Activated CD8-positive, alpha-beta T cell treated with anti-CD3 and anti-CD28 coated beads for 36 hours (primary cell): ENCODE measurements around the gene CCDC88B. TPM values are rescaled to one million over a fixed set of nuclear protein-coding genes. Genes with fewer than 3 reads are reported as not detected.

ENCODE experiments used
- ATAC-seq: fragments of 200-7000 bp; cut with Tn5 transposase; one replicate; pipeline ENCODE4 v1.10.0; 2021; ENCODE audit warnings: mild to moderate bottlenecking, moderate library complexity
- CTCF ChIA-PET: fragments of 350-600 bp; sonication (Branson Sonifier 250); formaldehyde crosslinking; loops from one replicate; lab custom pipeline; 2021; ENCODE audit warnings: antibody characterized with exemption; lab: Charles Lee
- POLR2A ChIA-PET: fragments of 350-600 bp; sonication (Branson Sonifier 250); formaldehyde crosslinking; loops from one replicate; lab custom pipeline; 2021; ENCODE audit warnings: antibody characterized with exemption; lab: Charles Lee
- DNase-seq: peaks from one replicate; pipeline ENCODE4 v3.0.0-alpha.2; 2020
- H3K27ac Mint-ChIP-seq: one replicate; pipeline ENCODE4 v1.8.0; 2021; ENCODE audit warnings: mild to moderate bottlenecking, mixed read lengths
- H3K27me3 Mint-ChIP-seq: one replicate; pipeline ENCODE4 v1.8.0; 2021; ENCODE audit warnings: mixed read lengths
- H3K36me3 Mint-ChIP-seq: one replicate; pipeline ENCODE4 v1.8.0; 2021; ENCODE audit warnings: low read depth, mixed read lengths
- H3K4me1 Mint-ChIP-seq: one replicate; pipeline ENCODE4 v1.8.0; 2021; ENCODE audit warnings: low read depth, mixed read lengths
- H3K4me3 Mint-ChIP-seq: one replicate; pipeline ENCODE4 v1.8.0; 2021; ENCODE audit warnings: mild to moderate bottlenecking, moderate library complexity, mixed read lengths
- H3K9me3 Mint-ChIP-seq: one replicate; pipeline ENCODE4 v1.8.0; 2021; ENCODE audit warnings: mixed read lengths
- intact Hi-C: fragments of 100-400 bp; cut with micrococcal nuclease; formaldehyde crosslinking; loops from one replicate; pipeline ENCODE4 v1.10.0; 2022
- total RNA-seq, 2 experiments: library from RNA; stranded (reverse); gene quantifications; one replicate each; pipeline ENCODE4 v1.2.3, GENCODE V29; 2021
- TF ChIP-seq, protein P1 (sequence below): fragments of 200-600 bp; IDR thresholded peaks from one replicate; pipeline ENCODE4 v1.8.0; 2022; ENCODE audit warnings: antibody characterized with exemption, mild to moderate bottlenecking

CCDC88B gene
- total RNA-seq, 2 experiments from 2014 or later = 65.8 to 76.1 TPM

DNA sequence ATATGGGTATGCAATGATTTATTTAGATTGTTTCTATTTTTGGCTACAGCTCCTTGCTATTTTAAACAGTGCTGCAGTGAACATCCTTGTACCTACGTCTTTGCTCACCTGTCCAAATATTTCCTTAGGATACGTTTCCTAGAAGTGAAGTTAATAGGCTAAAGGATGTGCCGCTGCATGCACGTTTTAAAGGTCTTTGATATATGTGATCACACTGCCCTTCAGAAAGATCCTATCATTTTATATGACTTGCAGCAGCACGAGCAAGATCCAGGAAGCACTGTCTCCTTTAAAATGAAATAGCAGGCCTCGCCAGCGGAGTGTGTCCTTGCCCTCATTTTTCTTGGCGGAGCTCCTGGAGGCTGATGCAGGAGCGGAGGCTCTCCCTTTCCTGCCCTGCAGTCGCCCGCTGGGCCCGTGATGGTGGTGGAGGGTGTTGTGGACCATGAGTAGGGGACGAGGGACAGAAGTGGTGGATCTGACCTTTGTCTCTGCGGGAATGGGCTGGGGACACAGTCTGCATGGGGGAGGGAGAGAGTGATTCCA is 38.4 kb downstream of the CCDC88B start:
- intact Hi-C loops = no loop called here
- Mint-ChIP-seq H3K27me3 (no peaks in the 10 kb centered on the region), H3K9me3 (no peaks in the 10 kb centered on the region), H3K27ac (no peak overlapping the region), H3K4me3 (no peak overlapping the region), H3K36me3 (no peaks in the 10 kb centered on the region), H3K4me1 (peaks cover 6% of the 10 kb centered on the region)
- ChIA-PET CTCF (interaction anchor here (0.8 to 1.4 kb wide), 2 partner anchors 22 to 271 kb away, joined by 3 read pairs; no protein-coding TSS in a partner anchor), POLR2A (interaction anchor here (1.2 kb wide), 1 partner anchor 18 kb away, joined by 3 read pairs; no protein-coding TSS in a partner anchor)
- ATAC-seq (no peak), DNase-seq (no peak)
- TF ChIP-seq, protein P1, sequence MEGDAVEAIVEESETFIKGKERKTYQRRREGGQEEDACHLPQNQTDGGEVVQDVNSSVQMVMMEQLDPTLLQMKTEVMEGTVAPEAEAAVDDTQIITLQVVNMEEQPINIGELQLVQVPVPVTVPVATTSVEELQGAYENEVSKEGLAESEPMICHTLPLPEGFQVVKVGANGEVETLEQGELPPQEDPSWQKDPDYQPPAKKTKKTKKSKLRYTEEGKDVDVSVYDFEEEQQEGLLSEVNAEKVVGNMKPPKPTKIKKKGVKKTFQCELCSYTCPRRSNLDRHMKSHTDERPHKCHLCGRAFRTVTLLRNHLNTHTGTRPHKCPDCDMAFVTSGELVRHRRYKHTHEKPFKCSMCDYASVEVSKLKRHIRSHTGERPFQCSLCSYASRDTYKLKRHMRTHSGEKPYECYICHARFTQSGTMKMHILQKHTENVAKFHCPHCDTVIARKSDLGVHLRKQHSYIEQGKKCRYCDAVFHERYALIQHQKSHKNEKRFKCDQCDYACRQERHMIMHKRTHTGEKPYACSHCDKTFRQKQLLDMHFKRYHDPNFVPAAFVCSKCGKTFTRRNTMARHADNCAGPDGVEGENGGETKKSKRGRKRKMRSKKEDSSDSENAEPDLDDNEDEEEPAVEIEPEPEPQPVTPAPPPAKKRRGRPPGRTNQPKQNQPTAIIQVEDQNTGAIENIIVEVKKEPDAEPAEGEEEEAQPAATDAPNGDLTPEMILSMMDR = no peak

DNA sequence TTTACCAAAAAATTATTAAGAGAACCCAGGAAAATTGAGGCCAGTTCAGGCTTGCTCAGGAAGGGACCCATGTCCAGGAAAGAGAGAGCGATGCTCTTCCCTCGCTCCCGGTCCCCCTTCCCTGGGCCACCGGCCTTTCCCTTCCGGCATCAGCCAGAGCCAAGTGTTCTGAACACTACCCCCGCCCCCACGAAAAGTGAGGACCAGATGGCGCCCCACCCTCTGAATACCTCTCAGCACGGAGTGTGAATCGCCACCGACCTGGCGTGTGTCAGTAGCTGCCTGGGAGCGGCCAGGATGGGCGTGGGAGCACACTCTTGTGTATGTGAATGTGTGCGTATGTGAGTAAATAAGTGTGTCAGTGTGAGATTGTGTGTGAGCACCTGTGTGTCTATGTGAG is 39.2 kb downstream of the CCDC88B start:
- H3K9me3 Mint-ChIP-seq = no peaks in the 10 kb centered on the region
- TF ChIP-seq, protein P1 = no peak
- ATAC-seq = no peak
- POLR2A ChIA-PET = interaction anchor here (1.2 kb wide), 1 partner anchor 19 kb away, joined by 3 read pairs; no protein-coding TSS in a partner anchor
- CTCF ChIA-PET = interaction anchor here (0.8 kb wide), 1 partner anchor 23 kb away, joined by 3 read pairs; no protein-coding TSS in a partner anchor
- H3K27ac Mint-ChIP-seq = no peak overlapping the region
- H3K36me3 Mint-ChIP-seq = no peaks in the 10 kb centered on the region
- peaks cover 6% of the 10 kb centered on the region for H3K4me1 Mint-ChIP-seq
- no peaks in the 10 kb centered on the region for H3K27me3 Mint-ChIP-seq
- H3K4me3 Mint-ChIP-seq = no peak overlapping the region
- DNase-seq = no peak
- intact Hi-C loops = no loop called here

DNA sequence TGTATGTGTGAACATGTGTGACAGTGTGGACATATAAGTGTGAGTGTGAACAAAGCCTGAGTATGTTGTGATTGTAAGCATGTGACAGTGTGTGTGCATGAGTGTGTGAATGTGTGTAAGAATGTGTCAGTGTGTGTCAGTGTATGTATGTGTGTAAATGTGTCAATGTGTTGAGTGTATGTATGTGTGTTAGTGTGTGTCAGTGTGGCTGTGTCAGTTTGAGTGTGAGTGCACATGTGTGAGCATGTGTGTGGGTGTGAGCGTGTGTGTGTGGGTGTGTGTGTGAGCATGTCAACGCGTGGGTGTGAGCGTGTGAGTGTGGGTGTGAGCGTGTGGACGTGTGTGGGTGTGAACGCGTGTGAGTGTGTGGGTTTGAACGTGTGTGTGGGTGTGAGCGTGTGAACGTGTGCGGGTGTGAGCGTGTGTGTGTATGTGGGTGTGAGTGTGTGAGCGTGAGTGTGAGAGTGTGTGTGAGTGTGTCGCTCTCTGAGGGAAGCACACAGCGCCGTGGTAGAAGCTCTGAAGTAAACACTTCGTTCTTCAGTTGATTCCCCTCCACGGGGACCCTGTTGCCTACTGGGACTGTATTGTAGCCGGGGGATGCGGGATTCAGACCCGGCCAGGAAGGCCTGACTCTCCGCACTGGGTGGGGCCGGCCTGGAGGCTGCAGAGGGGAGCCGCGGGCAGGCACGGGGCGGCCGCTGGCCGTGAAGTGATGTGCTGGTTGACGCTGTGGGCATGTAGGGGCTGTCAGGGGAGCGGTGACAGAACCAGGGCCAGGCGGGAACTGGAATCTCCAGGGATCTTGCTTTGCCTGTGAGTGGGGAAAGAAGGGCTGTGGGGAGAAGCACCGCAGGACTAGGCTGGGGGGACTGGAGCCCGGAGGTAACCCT is 40.1 kb downstream of the CCDC88B start:
- Mint-ChIP-seq H3K36me3 (no peaks in the 10 kb centered on the region), H3K4me1 (peaks cover 6% of the 10 kb centered on the region), H3K27me3 (no peaks in the 10 kb centered on the region), H3K9me3 (no peaks in the 10 kb centered on the region), H3K4me3 (no peak overlapping the region), H3K27ac (no peak overlapping the region)
- ATAC-seq (no peak), DNase-seq (no peak)
- ChIA-PET POLR2A (no interaction called here), CTCF (no interaction called here)
- intact Hi-C loops = no loop called here
- TF ChIP-seq, protein P1 = no peak

DNA sequence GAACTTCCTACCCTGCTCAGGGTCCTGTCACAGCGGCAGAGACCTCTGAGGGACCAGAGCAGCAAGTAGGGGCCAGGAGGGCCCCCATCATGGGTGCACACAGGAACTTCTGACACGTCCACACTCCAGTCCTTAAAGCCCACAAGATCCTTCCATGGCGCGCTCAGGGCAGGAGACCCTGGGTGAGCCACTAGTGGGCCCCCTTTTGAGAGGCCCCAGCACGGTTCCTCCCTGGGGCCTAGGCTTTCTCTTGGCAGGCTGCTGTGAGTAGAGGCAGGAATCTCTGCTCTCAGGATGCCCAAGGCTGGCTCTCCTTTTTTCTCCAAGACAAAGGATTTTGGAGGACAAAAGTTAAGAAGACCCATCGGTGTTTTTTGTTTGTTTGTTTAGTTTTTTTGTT is 41.3 kb downstream of the CCDC88B start:
- H3K27me3 Mint-ChIP-seq = no peaks in the 10 kb centered on the region
- no peak overlapping the region for H3K27ac Mint-ChIP-seq
- no peak for DNase-seq
- CTCF ChIA-PET = no interaction called here
- intact Hi-C loops = no loop called here
- H3K36me3 Mint-ChIP-seq = no peaks in the 10 kb centered on the region
- no peak for ATAC-seq
- POLR2A ChIA-PET = no interaction called here
- H3K4me1 Mint-ChIP-seq = peaks cover 10% of the 10 kb centered on the region
- TF ChIP-seq, protein P1 = no peak
- H3K4me3 Mint-ChIP-seq = no peak overlapping the region
- H3K9me3 Mint-ChIP-seq = no peaks in the 10 kb centered on the region

DNA sequence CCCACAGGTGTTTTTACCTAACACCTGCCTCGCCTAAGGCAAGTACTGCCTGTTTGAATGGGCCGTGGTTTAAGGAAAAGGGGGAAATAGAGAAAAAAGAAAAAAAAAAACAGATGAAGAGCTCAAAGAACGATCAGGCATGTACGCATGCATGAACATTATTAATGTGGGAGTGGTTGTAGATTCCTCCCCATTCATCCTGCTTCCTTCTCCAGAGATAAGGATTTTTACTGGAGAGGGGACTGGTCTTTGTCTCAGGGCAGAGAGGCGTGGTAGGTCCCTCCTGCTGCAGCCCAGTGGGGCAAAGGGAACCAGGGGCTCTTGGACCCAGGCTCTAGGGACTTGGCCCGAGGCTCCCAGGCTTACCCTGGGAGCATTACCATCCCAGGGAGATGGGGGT is 42.0 kb downstream of the CCDC88B start:
- Mint-ChIP-seq H3K4me3 (no peak overlapping the region), H3K36me3 (no peaks in the 10 kb centered on the region), H3K27me3 (no peaks in the 10 kb centered on the region), H3K9me3 (no peaks in the 10 kb centered on the region), H3K27ac (no peak overlapping the region), H3K4me1 (peaks cover 15% of the 10 kb centered on the region)
- DNase-seq (no peak), ATAC-seq (no peak)
- TF ChIP-seq, protein P1 = no peak
- CTCF ChIA-PET = no interaction called here
- POLR2A ChIA-PET = no interaction called here
- intact Hi-C loops = no loop called here
